ENCODE data around the gene SMARCD1. TPM values are rescaled to one million over a fixed set of nuclear protein-coding genes. Genes with fewer than 3 reads are reported as not detected.

SMARCD1 gene
- total RNA-seq, 1 experiment from 2014 or later: 84.9 TPM

GRCh38 chr12:50078281-50078680 is 6.9 kb upstream of the SMARCD1 start:
- CTCF ChIA-PET: no interaction called here
- in situ Hi-C loops (cut with HindIII; ENCODE audit: low pct_unique_long_range_greater_than_20kb, low sequenced_read_pairs): no loop called here

GRCh38 chr12:50079771-50080170 is 5.4 kb upstream of the SMARCD1 start:
- no peak overlapping the region for H3K27ac ChIP-seq (ENCODE audit: low read length)
- intact Hi-C loops (cut with micrococcal nuclease; ENCODE audit: unreplicated experiment): loop anchor here (10.0 kb wide), 1 partner anchor 235 kb away; no protein-coding TSS in a partner anchor

More at GRCh38 chr12:50078281-50078680, 6.9 kb upstream of the SMARCD1 start:
- DNase-seq (ENCODE audit: low read depth, low spot score): no peak
- intact Hi-C loops (cut with micrococcal nuclease; ENCODE audit: unreplicated experiment): no loop called here
- no TSS peak for BruUV-seq (replicated peaks)
- no peak for ATAC-seq
- Histone ChIP-seq H3K27me3 (ENCODE audit: control insufficient read depth, insufficient read depth, low read length) (no peaks in the 10 kb centered on the region), H3K9me3 (ENCODE audit: control insufficient read depth, insufficient read depth, low read depth, low read length) (no peaks in the 10 kb centered on the region), H3K4me1 (ENCODE audit: control insufficient read depth, insufficient read depth, low read length) (no peaks in the 10 kb centered on the region), H3K27ac (ENCODE audit: low read length) (no peak overlapping the region), H3K36me3 (ENCODE audit: control insufficient read depth, insufficient read depth, low read length) (no peaks in the 10 kb centered on the region), H3K4me3 (ENCODE audit: low read depth in 2 of 2, low read length in 2 of 2) (no peak overlapping the region)
- TF ChIP-seq CTCF (IDR thresholded peaks at IDR 0.05): no peak
- no peak for TF ChIP-seq TCF7L2 (IDR thresholded peaks at IDR 0.05; ENCODE audit: low read depth, low read length)
- TF ChIP-seq SIN3A (IDR thresholded peaks at IDR 0.05; ENCODE audit: borderline replicate concordance, insufficient read depth, low read depth, low read length): no peak
- TF ChIP-seq POLR2AphosphoS5 (IDR thresholded peaks at IDR 0.05; ENCODE audit: low read depth, low read length): no peak
- no peak for TF ChIP-seq REST (IDR thresholded peaks at IDR 0.05; ENCODE audit: insufficient read depth in 1 of 2, low read depth in 2 of 2, low read length in 1 of 2)
- POLR2A ChIA-PET: no interaction called here

More at GRCh38 chr12:50079771-50080170, 5.4 kb upstream of the SMARCD1 start:
- H3K4me3 ChIP-seq (ENCODE audit: low read depth in 2 of 2, low read length in 2 of 2): no peak overlapping the region
- ATAC-seq (no peak), DNase-seq (ENCODE audit: low read depth, low spot score) (no peak)
- POLR2A ChIA-PET: no interaction called here
- no peaks in the 10 kb centered on the region for H3K36me3 ChIP-seq (ENCODE audit: control insufficient read depth, insufficient read depth, low read length)
- no TSS peak for BruUV-seq (replicated peaks)
- H3K9me3 ChIP-seq (ENCODE audit: control insufficient read depth, insufficient read depth, low read depth, low read length): no peaks in the 10 kb centered on the region
- H3K4me1 ChIP-seq (ENCODE audit: control insufficient read depth, insufficient read depth, low read length): no peaks in the 10 kb centered on the region
- H3K27me3 ChIP-seq (ENCODE audit: control insufficient read depth, insufficient read depth, low read length): no peaks in the 10 kb centered on the region
- no peak for TF ChIP-seq SIN3A (IDR thresholded peaks at IDR 0.05; ENCODE audit: borderline replicate concordance, insufficient read depth, low read depth, low read length)
- TF ChIP-seq REST (IDR thresholded peaks at IDR 0.05; ENCODE audit: insufficient read depth in 1 of 2, low read depth in 2 of 2, low read length in 1 of 2): peak; percentile 73 to 81
- CTCF ChIA-PET: no interaction called here
- in situ Hi-C loops (cut with HindIII; ENCODE audit: low pct_unique_long_range_greater_than_20kb, low sequenced_read_pairs): no loop called here

Data from Panc1 (cell line).